GM18520 (cell line): ENCODE data around the gene C15orf61.
A peak's percentile ranks its signal among the peaks of the same experiment; 100 is the strongest.

ENCODE experiments used
- ATAC-seq: cut with Tn5 transposase; IDR thresholded peaks from one replicate; pipeline ENCODE4 v1.9.1; 2021; ENCODE audit not compliant: unreplicated experiment

The C15orf61 gene

GRCh38 chr15:67521029-67521782 lies at the start of gene C15orf61:
Gene C15orf61, plus strand, starts transcription at chr15:67521131. Its CDS starts 118 bp downstream, at chr15:67521249.
- ATAC-seq = peak; percentile 67

GRCh38 chr15:67472957-67473356 lies 48.0 kb upstream of the C15orf61 start:
- ATAC-seq = no peak

- no peak for ATAC-seq
Observed at GRCh38 chr15:67474405-67475110, 46.4 kb upstream of the C15orf61 start.

- no peak for ATAC-seq
Observed at GRCh38 chr15:67479781-67480505, 41.0 kb upstream of the C15orf61 start.

- no peak for ATAC-seq
Observed at GRCh38 chr15:67480741-67481140, 40.2 kb upstream of the C15orf61 start.

GRCh38 chr15:67481680-67482079 lies 39.3 kb upstream of the C15orf61 start:
- ATAC-seq = no peak

GRCh38 chr15:67495585-67495984 lies 25.3 kb upstream of the C15orf61 start:
- no peak for ATAC-seq

- no peak for ATAC-seq
Observed at GRCh38 chr15:67501177-67501835, 19.6 kb upstream of the C15orf61 start.

GRCh38 chr15:67501836-67502461 lies 19.0 kb upstream of the C15orf61 start:
- no peak for ATAC-seq

- no peak for ATAC-seq
Observed at GRCh38 chr15:67504056-67504455, 16.9 kb upstream of the C15orf61 start.

GRCh38 chr15:67504796-67505195 lies 16.1 kb upstream of the C15orf61 start:
- ATAC-seq = no peak

- no peak for ATAC-seq
Observed at GRCh38 chr15:67505675-67506572, 15.0 kb upstream of the C15orf61 start.

GRCh38 chr15:67506775-67507747 lies 13.9 kb upstream of the C15orf61 start:
- no peak for ATAC-seq

GRCh38 chr15:67508407-67508806 lies 12.5 kb upstream of the C15orf61 start:
- ATAC-seq = no peak

GRCh38 chr15:67509918-67510317 lies 11.0 kb upstream of the C15orf61 start:
- no peak for ATAC-seq

- no peak for ATAC-seq
Observed at GRCh38 chr15:67510597-67511190, 10.2 kb upstream of the C15orf61 start.

GRCh38 chr15:67511606-67512005 lies 9.3 kb upstream of the C15orf61 start:
- ATAC-seq = no peak

- ATAC-seq = no peak
Observed at GRCh38 chr15:67512140-67512539, 8.8 kb upstream of the C15orf61 start.
